Endothelial cell of umbilical vein (primary cell): ENCODE data around the gene JDP2. TPM values are rescaled to one million over a fixed set of nuclear protein-coding genes. Genes with fewer than 3 reads are reported as not detected.

Experiments
- BruUV-seq: library from RNA; stranded (reverse); fragments of 400-500 nt; replicated peaks from 2 replicates; lab custom pipeline; 2021; lab: Mats Ljungman, UMichigan
- CTCF ChIA-PET: fragments of 300-600, 350-600 bp; sonication (Branson Sonifier 250); formaldehyde crosslinking; loops from one replicate; lab custom pipeline; 2021; ENCODE audit warnings: antibody characterized with exemption, inconsistent platforms; lab: Charles Lee
- POLR2A ChIA-PET: fragments of 300-600, 350-600 bp; sonication (Branson Sonifier 250); formaldehyde crosslinking; loops from one replicate; lab custom pipeline; 2021; ENCODE audit warnings: antibody characterized with exemption, inconsistent platforms; lab: Charles Lee
- DNase-seq: peaks from one replicate; pipeline ENCODE4 v3.0.0-alpha.2; 2011; ENCODE audit warnings: low read depth, low spot score
- FAIRE-seq: peaks from 2 replicates; lab custom pipeline; 2011; peaks lifted over from hg19 to GRCh38; lab: Jason Lieb, UNC
- H2AFZ ChIP-seq: 2 replicates; pipeline ENCODE4 v1.6.0; 2012; ENCODE audit warnings: low read depth, low read length, control low read depth, inconsistent platforms
- H3K27ac ChIP-seq: 2 replicates; pipeline ENCODE4 v1.5.1; 2011; ENCODE audit warnings: low read depth, mild to moderate bottlenecking, control low read depth, low read length, moderate library complexity; ENCODE audit not compliant: insufficient read depth
- H3K27me3 ChIP-seq, 2 experiments: 2 replicates each; pipeline versions ENCODE4 v1.6.0 to v1.6.1; 2011; ENCODE audit warnings: low read length in 2 of 2, mixed read lengths in 1 of 2; ENCODE audit not compliant: control insufficient read depth in 2 of 2, insufficient read depth in 2 of 2
- H3K36me3 ChIP-seq, 2 experiments: 2 replicates in 1 of 2; 3 replicates in 1 of 2; pipeline ENCODE4 v1.5.1; 2011; ENCODE audit warnings: low read length in 2 of 2, mild to moderate bottlenecking in 1 of 2, moderate library complexity in 1 of 2; ENCODE audit not compliant: control insufficient read depth in 2 of 2, insufficient read depth in 2 of 2; ENCODE audit errors: extremely low read depth in 1 of 2
- H3K4me1 ChIP-seq: 3 replicates; pipeline ENCODE4 v1.5.1; 2011; ENCODE audit warnings: mild to moderate bottlenecking, low read length; ENCODE audit not compliant: control insufficient read depth, insufficient read depth; ENCODE audit errors: extremely low read depth
- H3K4me2 ChIP-seq: 2 replicates; pipeline ENCODE4 v1.6.1; 2011; ENCODE audit warnings: low read length, control low read depth, mixed read lengths; ENCODE audit not compliant: insufficient read depth
- H3K4me3 ChIP-seq, 3 experiments: fragments of 200-600 bp in 1 of 3; sonication (generic), shearing (Covaris generic) in 1 of 3; replicated peaks in 1 of 3; 2 replicates each; pipeline ENCODE4 v1.5.1; 2011 to 2016; ENCODE audit warnings: control low read depth in 3 of 3, low read length in 3 of 3, mild to moderate bottlenecking in 2 of 3, inconsistent platforms in 1 of 3, low read depth in 1 of 3, moderate library complexity in 1 of 3; ENCODE audit not compliant: insufficient read depth in 1 of 3
- H3K79me2 ChIP-seq: 2 replicates; pipeline ENCODE4 v1.6.0; 2012; ENCODE audit warnings: low read length, inconsistent platforms; ENCODE audit not compliant: control insufficient read depth, insufficient read depth
- H3K9ac ChIP-seq: replicated peaks from 2 replicates; pipeline ENCODE3; 2011; ENCODE audit warnings: low read length, control low read depth; ENCODE audit not compliant: insufficient read depth; ENCODE audit errors: extremely low read depth
- H3K9me1 ChIP-seq: replicated peaks from 3 replicates; pipeline ENCODE4 v1.6.0; 2011; ENCODE audit warnings: mild to moderate bottlenecking, low read length; ENCODE audit not compliant: control insufficient read depth, insufficient read depth; ENCODE audit errors: extremely low read depth
- H3K9me3 ChIP-seq: replicated peaks from 2 replicates; pipeline ENCODE4 v1.5.1; 2012; ENCODE audit warnings: low read length, inconsistent platforms; ENCODE audit not compliant: control insufficient read depth, insufficient read depth
- H4K20me1 ChIP-seq: replicated peaks from 2 replicates; pipeline ENCODE3; 2011; ENCODE audit warnings: mild to moderate bottlenecking, low read length; ENCODE audit not compliant: control insufficient read depth, insufficient read depth; ENCODE audit errors: extremely low read depth
- CTCF ChIP-seq, 2 donors: IDR thresholded peaks; 1 replicate in 1 of 2; 2 replicates in 1 of 2; pipeline ENCODE4 v1.5.1; 2011; ENCODE audit warnings: low read length in 2 of 2, mild to moderate bottlenecking in 2 of 2, moderate library complexity in 2 of 2, control low read depth in 1 of 2, inconsistent platforms in 1 of 2, low read depth in 1 of 2; ENCODE audit not compliant: insufficient read depth in 1 of 2; ENCODE audit errors: extremely low read depth in 1 of 2
- EZH2 ChIP-seq: IDR thresholded peaks from 2 replicates; pipeline ENCODE4 v1.6.1; 2012; ENCODE audit warnings: borderline replicate concordance, low read depth, mild to moderate bottlenecking, moderate library complexity, low read length, inconsistent platforms; ENCODE audit not compliant: severe bottlenecking
- FOS ChIP-seq: IDR thresholded peaks from 2 replicates; pipeline ENCODE4 v1.6.1; 2011; ENCODE audit warnings: mild to moderate bottlenecking, low read length, moderate library complexity, borderline replicate concordance; ENCODE audit not compliant: insufficient read depth
- GATA2 ChIP-seq: IDR thresholded peaks from 2 replicates; pipeline ENCODE4 v1.7.0; 2011; ENCODE audit warnings: low read depth, mild to moderate bottlenecking, moderate library complexity, mixed read lengths, low read length; ENCODE audit not compliant: insufficient read length, insufficient read depth
- JUN ChIP-seq: IDR thresholded peaks from 2 replicates; pipeline ENCODE4 v1.6.1; 2011; ENCODE audit warnings: borderline replicate concordance, low read depth; ENCODE audit not compliant: insufficient read length, insufficient read depth
- MAX ChIP-seq: IDR thresholded peaks from 2 replicates; pipeline ENCODE4 v1.6.1; 2011; ENCODE audit not compliant: insufficient read depth, insufficient read length
- MYC ChIP-seq: IDR thresholded peaks from one replicate; pipeline ENCODE4 v1.6.1; 2011; ENCODE audit warnings: mild to moderate bottlenecking, low read depth, low read length
- POLR2A ChIP-seq: IDR thresholded peaks from 2 replicates; pipeline ENCODE4 v1.6.1; 2012; ENCODE audit warnings: low read depth, mild to moderate bottlenecking, control low read depth, low read length
- POLR2AphosphoS5 ChIP-seq: IDR thresholded peaks from 2 replicates; pipeline ENCODE4 v1.6.1; 2012; ENCODE audit warnings: low read depth, mild to moderate bottlenecking, control low read depth, low read length, moderate library complexity; ENCODE audit not compliant: insufficient read depth
- dilution Hi-C: fragments of 300-500 bp; cut with MboI; formaldehyde crosslinking; loops from one replicate; pipeline ENCODE4 v1.15.0; 2019; ENCODE audit warnings: low sequenced_read_pairs; ENCODE audit not compliant: extremely low pct_ligation_motif_present
- intact Hi-C: fragments of 100-400 bp; cut with micrococcal nuclease; formaldehyde crosslinking; loops from one replicate; pipeline ENCODE4 v1.10.0; 2022
- polyA plus RNA-seq, 4 experiments: library from polyadenylated mRNA; depleted of rRNA in 3 of 4; stranded (reverse) in 3 of 4; unstranded in 1 of 4; fragments of >200 nt; gene quantifications; 2 replicates each; pipeline versions ENCODE4 v1.2.1 to v1.2.3, GENCODE V29; 2011 to 2012; ENCODE audit warnings: missing spikeins in 1 of 4
- total RNA-seq: library from RNA; stranded (reverse); gene quantifications from 2 replicates; pipeline ENCODE4 v1.2.3, GENCODE V29; 2021

Gene JDP2
- total and polyA plus RNA-seq, 2 donors (not counting 3 experiments of a cell fraction or from before 2014, with no cell fraction given) = 3.2 to 10.6 TPM

GRCh38 chr14:75460394-75460793 lies 32.6 kb downstream of the JDP2 start:
- no peak overlapping the region for H3K4me3 ChIP-seq
- H3K27ac ChIP-seq = no peak overlapping the region
- no peaks in the 10 kb centered on the region for H4K20me1 ChIP-seq
- H3K4me2 ChIP-seq = no peak overlapping the region
- no peaks in the 10 kb centered on the region for H3K36me3 ChIP-seq
- dilution Hi-C loops (no loop called here), intact Hi-C loops (no loop called here)
- no peaks in the 10 kb centered on the region for H3K4me1 ChIP-seq
- BruUV-seq = no TSS peak
- H3K9me3 ChIP-seq = no peaks in the 10 kb centered on the region
- H3K9me1 ChIP-seq = no peaks in the 10 kb centered on the region
- no peak for DNase-seq
- H3K27me3 ChIP-seq = no peaks in the 10 kb centered on the region
- no peak overlapping the region for H2AFZ ChIP-seq
- no peak overlapping the region for H3K9ac ChIP-seq
- ChIA-PET POLR2A (no interaction called here), CTCF (no interaction called here)
- TF ChIP-seq MAX (no peak), EZH2 (no peak), POLR2AphosphoS5 (no peak), FOS (no peak), CTCF (IDR thresholded peaks at IDR 0.05; ENCODE audit: extremely low read depth in 1 of 2, insufficient read depth in 1 of 2, low read depth in 1 of 2, low read length in 2 of 2) (no peak)
- FAIRE-seq = no peak
- no peaks in the 10 kb centered on the region for H3K79me2 ChIP-seq

- Histone ChIP-seq H3K27me3 (no peaks in the 10 kb centered on the region), H3K4me2 (no peak overlapping the region), H3K36me3 (no peaks in the 10 kb centered on the region), H3K4me1 (no peaks in the 10 kb centered on the region), H3K79me2 (no peaks in the 10 kb centered on the region), H3K4me3 (no peak overlapping the region), H2AFZ (no peak overlapping the region), H3K9me1 (no peaks in the 10 kb centered on the region), H3K9ac (no peak overlapping the region), H3K27ac (no peak overlapping the region), H4K20me1 (no peaks in the 10 kb centered on the region), H3K9me3 (no peaks in the 10 kb centered on the region)
- dilution Hi-C loops (no loop called here), intact Hi-C loops (no loop called here)
- CTCF ChIA-PET = interaction anchor here (1.2 kb wide), 1 partner anchor 99 kb away, joined by 3 read pairs; no protein-coding TSS in a partner anchor
- DNase-seq (no peak), FAIRE-seq (no peak)
- TF ChIP-seq JUN = no peak
- TF ChIP-seq POLR2A = no peak
- no peak for TF ChIP-seq MYC
- no peak for TF ChIP-seq EZH2
- no peak for TF ChIP-seq MAX
- TF ChIP-seq POLR2AphosphoS5 = no peak
- no peak for TF ChIP-seq CTCF (IDR thresholded peaks at IDR 0.05; ENCODE audit: extremely low read depth in 1 of 2, insufficient read depth in 1 of 2, low read depth in 1 of 2, low read length in 2 of 2)
- no peak for TF ChIP-seq FOS
- TF ChIP-seq GATA2 = no peak
- BruUV-seq = no TSS peak
- POLR2A ChIA-PET = no interaction called here
These were observed 33.5 kb downstream of the JDP2 start for GRCh38 chr14:75461303-75461702.
